Keratinocyte (primary cell): ENCODE results near the gene RBM44. TPM values are rescaled to one million over a fixed set of nuclear protein-coding genes. Genes with fewer than 3 reads are reported as not detected.

Source experiments
- DNase-seq: peaks from one replicate; pipeline ENCODE4 v3.0.0-alpha.2; 2011; ENCODE audit warnings: low read depth, missing footprints, low spot score
- FAIRE-seq: peaks from 2 replicates; lab custom pipeline; 2011; peaks lifted over from hg19 to GRCh38; lab: Jason Lieb, UNC
- H2AFZ ChIP-seq: 2 replicates; pipeline ENCODE4 v1.6.0; 2012; ENCODE audit warnings: low read length, control low read depth, inconsistent platforms; ENCODE audit not compliant: control insufficient read depth
- H3K27ac ChIP-seq: 2 replicates; pipeline ENCODE4 v1.5.1; 2011; ENCODE audit warnings: low read length; ENCODE audit not compliant: control insufficient read depth, insufficient read depth
- H3K27me3 ChIP-seq: 3 replicates; pipeline ENCODE4 v1.6.0; 2011; ENCODE audit warnings: low read length; ENCODE audit not compliant: control insufficient read depth, insufficient read depth; ENCODE audit errors: extremely low read depth
- H3K36me3 ChIP-seq, 2 experiments: 2 replicates in 1 of 2; 3 replicates in 1 of 2; pipeline ENCODE4 v1.5.1; 2011; ENCODE audit warnings: low read length in 2 of 2, mild to moderate bottlenecking in 1 of 2; ENCODE audit not compliant: control insufficient read depth in 2 of 2, insufficient read depth in 2 of 2; ENCODE audit errors: extremely low read depth in 1 of 2
- H3K4me1 ChIP-seq: 3 replicates; pipeline ENCODE4 v1.5.1; 2011; ENCODE audit warnings: low read length; ENCODE audit not compliant: control insufficient read depth, insufficient read depth; ENCODE audit errors: extremely low read depth
- H3K4me2 ChIP-seq: 3 replicates; pipeline ENCODE4 v1.6.0; 2011; ENCODE audit warnings: low read depth, low read length; ENCODE audit not compliant: control insufficient read depth, insufficient read depth; ENCODE audit errors: extremely low read depth
- H3K4me3 ChIP-seq, 3 experiments: fragments of 200-600 bp in 1 of 3; sonication (generic) in 1 of 3; 2 replicates in 2 of 3; 3 replicates in 1 of 3; pipeline ENCODE4 v1.5.1; 2011 to 2016; ENCODE audit warnings: low read length in 3 of 3, mild to moderate bottlenecking in 3 of 3, control low read depth in 2 of 3, inconsistent platforms in 1 of 3, low read depth in 1 of 3, mixed read lengths in 1 of 3, mixed run types in 1 of 3, moderate library complexity in 1 of 3; ENCODE audit not compliant: control insufficient read depth in 2 of 3, insufficient read depth in 2 of 3; ENCODE audit errors: extremely low read depth in 1 of 3
- H3K79me2 ChIP-seq: 2 replicates; pipeline ENCODE4 v1.6.0; 2012; ENCODE audit warnings: low read length; ENCODE audit not compliant: control insufficient read depth, insufficient read depth
- H3K9ac ChIP-seq: 3 replicates; pipeline ENCODE4 v1.6.0; 2011; ENCODE audit warnings: low read length; ENCODE audit not compliant: control insufficient read depth, insufficient read depth; ENCODE audit errors: extremely low read depth
- H3K9me1 ChIP-seq: 3 replicates; pipeline ENCODE4 v1.6.0; 2011; ENCODE audit warnings: low read length; ENCODE audit not compliant: control insufficient read depth, insufficient read depth; ENCODE audit errors: extremely low read depth
- H3K9me3 ChIP-seq: 2 replicates; pipeline ENCODE4 v1.5.1; 2012; ENCODE audit warnings: low read depth, low read length; ENCODE audit not compliant: control insufficient read depth
- H4K20me1 ChIP-seq: 3 replicates; pipeline ENCODE4 v1.6.0; 2011; ENCODE audit warnings: low read length; ENCODE audit not compliant: control insufficient read depth, insufficient read depth; ENCODE audit errors: extremely low read depth
- CTCF ChIP-seq, 3 experiments: IDR thresholded peaks in 1 of 3; conservative IDR thresholded peaks in 1 of 3; optimal IDR thresholded peaks in 1 of 3; 2 replicates in 2 of 3; 3 replicates in 1 of 3; pipeline versions ENCODE3 to v1.5.1; 2011; ENCODE audit warnings: low read length in 3 of 3, mild to moderate bottlenecking in 3 of 3, moderate library complexity in 2 of 3, control low read depth in 1 of 3, inconsistent platforms in 1 of 3; ENCODE audit not compliant: insufficient read depth in 2 of 3; ENCODE audit errors: extremely low read depth in 1 of 3
- EZH2 ChIP-seq: IDR thresholded peaks from one replicate; pipeline ENCODE4 v1.6.1; 2012; ENCODE audit warnings: inconsistent platforms, mild to moderate bottlenecking, low read length, moderate library complexity
- dilution Hi-C: fragments of 300-500 bp; cut with MboI; formaldehyde crosslinking; loops from one replicate; pipeline ENCODE4 v1.7.0; 2020; ENCODE audit warnings: low sequenced_read_pairs; ENCODE audit not compliant: extremely low pct_ligation_motif_present
- polyA plus RNA-seq, 5 experiments: library from polyadenylated mRNA; depleted of rRNA in 3 of 5; stranded (reverse) in 3 of 5; stranded (forward) in 1 of 5; unstranded in 1 of 5; fragments of >200 nt; gene quantifications; 1 replicate in 1 of 5; 2 replicates in 3 of 5; 3 replicates in 1 of 5; pipeline versions ENCODE4 v1.2.1 to v1.2.3, GENCODE V29; 2011 to 2012; ENCODE audit warnings: missing spikeins in 2 of 5, low read depth in 1 of 5, low replicate concordance in 1 of 5

RBM44 gene
- polyA plus RNA-seq, 1 donor (not counting 4 experiments of a cell fraction or from before 2014, with no cell fraction given) = 0.14 TPM

GRCh38 chr2:237861875-237862527, 63.4 kb downstream of the RBM44 start:
- TF ChIP-seq EZH2 (no peak), CTCF (optimal IDR thresholded peaks at IDR 0.05 in 1 of 3, IDR thresholded peaks at IDR 0.05 in 1 of 3, conservative IDR thresholded peaks at IDR 0.05 in 1 of 3; ENCODE audit: extremely low read depth in 1 of 3, insufficient read depth in 2 of 3, low read length in 3 of 3) (no peak)
- H3K36me3 ChIP-seq = no peaks in the 10 kb centered on the region
- no peak overlapping the region for H3K9ac ChIP-seq
- no peaks in the 10 kb centered on the region for H3K79me2 ChIP-seq
- H3K4me1 ChIP-seq = peaks cover 36% of the 10 kb centered on the region
- H2AFZ ChIP-seq = no peak overlapping the region
- dilution Hi-C loops = no loop called here
- no peak overlapping the region for H3K4me3 ChIP-seq
- H3K9me1 ChIP-seq = peaks cover 4% of the 10 kb centered on the region
- no peaks in the 10 kb centered on the region for H3K9me3 ChIP-seq
- FAIRE-seq = no peak
- H3K4me2 ChIP-seq = no peak overlapping the region
- peaks cover 3% of the 10 kb centered on the region for H3K27me3 ChIP-seq
- DNase-seq = no peak
- H4K20me1 ChIP-seq = no peaks in the 10 kb centered on the region
- H3K27ac ChIP-seq = no peak overlapping the region

- no peak for FAIRE-seq
- H3K4me2 ChIP-seq = no peak overlapping the region
- H3K9me3 ChIP-seq = no peaks in the 10 kb centered on the region
- H4K20me1 ChIP-seq = no peaks in the 10 kb centered on the region
- dilution Hi-C loops = no loop called here
- DNase-seq = no peak
- no peak overlapping the region for H3K27ac ChIP-seq
- peaks cover 3% of the 10 kb centered on the region for H3K27me3 ChIP-seq
- H3K79me2 ChIP-seq = no peaks in the 10 kb centered on the region
- H2AFZ ChIP-seq = no peak overlapping the region
- TF ChIP-seq EZH2 (no peak), CTCF (optimal IDR thresholded peaks at IDR 0.05 in 1 of 3, IDR thresholded peaks at IDR 0.05 in 1 of 3, conservative IDR thresholded peaks at IDR 0.05 in 1 of 3; ENCODE audit: extremely low read depth in 1 of 3, insufficient read depth in 2 of 3, low read length in 3 of 3) (no peak)
- H3K9ac ChIP-seq = no peak overlapping the region
- H3K4me3 ChIP-seq = no peak overlapping the region
- H3K36me3 ChIP-seq = no peaks in the 10 kb centered on the region
- peaks cover 4% of the 10 kb centered on the region for H3K9me1 ChIP-seq
- H3K4me1 ChIP-seq = peaks cover 36% of the 10 kb centered on the region
These were observed 63.9 kb downstream of the RBM44 start for GRCh38 chr2:237862528-237862895.
